ENCODE results near the gene SORCS2. TPM values are rescaled to one million over a fixed set of nuclear protein-coding genes. Genes with fewer than 3 reads are reported as not detected.

SORCS2 gene
- total RNA-seq, 1 donor from 2014 or later: 3.0 TPM

DNA sequence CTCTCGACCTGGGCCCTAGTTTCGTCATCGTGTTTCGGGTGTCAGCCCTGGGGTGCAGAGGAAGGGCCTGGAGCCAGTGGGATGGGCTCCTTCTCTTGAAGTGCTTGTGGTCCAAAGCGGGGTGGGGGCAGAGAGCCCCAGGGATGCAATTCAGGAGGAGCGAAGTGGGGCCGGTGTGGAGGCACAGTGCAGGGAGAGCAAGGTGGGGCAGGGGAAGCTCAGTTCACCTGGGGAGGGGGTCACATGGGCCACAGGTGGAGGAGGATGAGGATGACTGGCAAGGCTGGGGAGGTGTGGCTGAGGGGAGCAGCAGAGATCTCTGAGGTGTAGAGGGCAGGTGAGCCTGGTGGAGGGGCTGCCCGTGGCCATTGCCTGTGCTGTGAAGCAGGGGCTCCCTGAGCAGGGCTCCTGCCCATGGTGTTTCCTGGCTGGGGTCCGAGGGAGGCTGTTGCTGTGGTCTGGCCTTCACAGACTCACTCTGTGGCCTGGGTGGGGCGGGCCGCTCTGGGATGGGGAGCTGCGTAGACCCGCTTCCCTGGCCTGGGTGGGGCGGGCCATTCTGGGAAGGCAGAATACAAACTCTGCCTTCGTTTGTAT lies 6.9 kb downstream of the SORCS2 start:
- Mint-ChIP-seq H3K27ac (ENCODE audit: unreplicated experiment) (no peak overlapping the region), H3K27me3 (ENCODE audit: unreplicated experiment) (peaks cover 28% of the 10 kb centered on the region), H3K4me1 (ENCODE audit: unreplicated experiment) (peaks cover 20% of the 10 kb centered on the region), H3K36me3 (ENCODE audit: unreplicated experiment) (no peaks in the 10 kb centered on the region), H3K4me3 (ENCODE audit: unreplicated experiment) (no peak overlapping the region), H3K9me3 (ENCODE audit: unreplicated experiment) (no peaks in the 10 kb centered on the region)
- DNase-seq (ENCODE audit: extremely low spot score, unreplicated experiment): no peak
- TF ChIP-seq, protein P1, sequence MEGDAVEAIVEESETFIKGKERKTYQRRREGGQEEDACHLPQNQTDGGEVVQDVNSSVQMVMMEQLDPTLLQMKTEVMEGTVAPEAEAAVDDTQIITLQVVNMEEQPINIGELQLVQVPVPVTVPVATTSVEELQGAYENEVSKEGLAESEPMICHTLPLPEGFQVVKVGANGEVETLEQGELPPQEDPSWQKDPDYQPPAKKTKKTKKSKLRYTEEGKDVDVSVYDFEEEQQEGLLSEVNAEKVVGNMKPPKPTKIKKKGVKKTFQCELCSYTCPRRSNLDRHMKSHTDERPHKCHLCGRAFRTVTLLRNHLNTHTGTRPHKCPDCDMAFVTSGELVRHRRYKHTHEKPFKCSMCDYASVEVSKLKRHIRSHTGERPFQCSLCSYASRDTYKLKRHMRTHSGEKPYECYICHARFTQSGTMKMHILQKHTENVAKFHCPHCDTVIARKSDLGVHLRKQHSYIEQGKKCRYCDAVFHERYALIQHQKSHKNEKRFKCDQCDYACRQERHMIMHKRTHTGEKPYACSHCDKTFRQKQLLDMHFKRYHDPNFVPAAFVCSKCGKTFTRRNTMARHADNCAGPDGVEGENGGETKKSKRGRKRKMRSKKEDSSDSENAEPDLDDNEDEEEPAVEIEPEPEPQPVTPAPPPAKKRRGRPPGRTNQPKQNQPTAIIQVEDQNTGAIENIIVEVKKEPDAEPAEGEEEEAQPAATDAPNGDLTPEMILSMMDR (IDR thresholded peaks at IDR 0.05): no peak

DNA sequence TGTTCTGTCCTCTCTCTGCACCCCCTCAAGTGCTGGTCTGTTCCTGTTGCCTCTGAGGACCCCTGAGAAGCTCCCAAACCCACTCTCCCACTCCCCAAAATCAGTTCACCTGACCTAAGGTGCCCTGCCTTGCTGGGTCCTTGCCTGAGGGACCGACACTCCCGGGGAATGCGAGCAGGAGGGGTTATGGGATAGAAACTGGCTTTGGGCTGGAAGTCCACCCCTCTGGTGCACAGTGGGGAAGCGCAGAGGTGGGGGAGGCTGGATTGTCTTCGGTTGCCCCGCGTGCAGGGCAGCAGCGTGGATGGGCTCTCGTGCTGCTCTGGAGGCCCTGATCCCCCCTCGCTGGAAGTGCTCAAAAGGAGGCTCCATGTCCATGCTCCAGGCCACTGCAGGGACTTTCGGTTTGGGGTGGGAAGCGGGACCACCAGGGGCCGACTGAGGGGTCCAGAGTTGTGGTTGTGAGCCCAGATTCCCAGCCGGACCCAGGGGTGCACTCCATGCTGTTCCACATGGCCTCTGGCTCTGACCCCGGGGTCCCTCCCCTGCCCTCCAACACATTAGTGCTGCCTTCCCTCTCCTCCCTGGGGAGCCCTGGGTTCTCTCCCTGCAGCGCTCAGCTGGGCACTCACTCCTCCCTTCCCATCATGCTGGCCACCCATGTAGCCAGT lies 7.6 kb downstream of the SORCS2 start:
- Mint-ChIP-seq H3K4me3 (ENCODE audit: unreplicated experiment) (no peak overlapping the region), H3K27ac (ENCODE audit: unreplicated experiment) (no peak overlapping the region), H3K4me1 (ENCODE audit: unreplicated experiment) (peaks cover 18% of the 10 kb centered on the region), H3K36me3 (ENCODE audit: unreplicated experiment) (no peaks in the 10 kb centered on the region), H3K9me3 (ENCODE audit: unreplicated experiment) (no peaks in the 10 kb centered on the region), H3K27me3 (ENCODE audit: unreplicated experiment) (peaks cover 22% of the 10 kb centered on the region)
- no peak for DNase-seq (ENCODE audit: extremely low spot score, unreplicated experiment)
- TF ChIP-seq, protein P1 (IDR thresholded peaks at IDR 0.05): no peak

DNA sequence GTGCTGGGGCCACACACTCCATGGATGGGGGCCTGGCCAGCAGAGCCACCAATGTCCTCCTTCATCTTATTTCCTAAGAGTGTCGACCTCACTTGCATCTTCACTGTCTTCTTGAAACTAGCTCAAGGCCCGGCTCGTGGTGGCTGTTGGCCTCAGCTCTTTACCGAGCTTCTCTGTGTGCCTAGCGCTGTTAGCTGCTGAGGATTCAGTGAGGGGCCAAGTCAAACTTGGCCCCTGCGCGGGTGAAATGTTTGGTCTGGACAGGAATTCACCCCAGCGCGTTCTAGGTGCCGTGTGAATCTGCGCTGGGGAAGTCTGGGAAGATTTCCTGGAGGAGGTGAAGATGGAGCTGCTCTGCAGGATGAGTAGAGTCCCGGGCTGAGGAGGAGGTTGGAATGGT lies 8.5 kb downstream of the SORCS2 start:
- TF ChIP-seq, protein P1 (IDR thresholded peaks at IDR 0.05): no peak
- Mint-ChIP-seq H3K4me3 (ENCODE audit: unreplicated experiment) (no peak overlapping the region), H3K27ac (ENCODE audit: unreplicated experiment) (no peak overlapping the region), H3K36me3 (ENCODE audit: unreplicated experiment) (no peaks in the 10 kb centered on the region), H3K9me3 (ENCODE audit: unreplicated experiment) (no peaks in the 10 kb centered on the region), H3K27me3 (ENCODE audit: unreplicated experiment) (peaks cover 19% of the 10 kb centered on the region), H3K4me1 (ENCODE audit: unreplicated experiment) (peaks cover 17% of the 10 kb centered on the region)
- no peak for DNase-seq (ENCODE audit: extremely low spot score, unreplicated experiment)

DNA sequence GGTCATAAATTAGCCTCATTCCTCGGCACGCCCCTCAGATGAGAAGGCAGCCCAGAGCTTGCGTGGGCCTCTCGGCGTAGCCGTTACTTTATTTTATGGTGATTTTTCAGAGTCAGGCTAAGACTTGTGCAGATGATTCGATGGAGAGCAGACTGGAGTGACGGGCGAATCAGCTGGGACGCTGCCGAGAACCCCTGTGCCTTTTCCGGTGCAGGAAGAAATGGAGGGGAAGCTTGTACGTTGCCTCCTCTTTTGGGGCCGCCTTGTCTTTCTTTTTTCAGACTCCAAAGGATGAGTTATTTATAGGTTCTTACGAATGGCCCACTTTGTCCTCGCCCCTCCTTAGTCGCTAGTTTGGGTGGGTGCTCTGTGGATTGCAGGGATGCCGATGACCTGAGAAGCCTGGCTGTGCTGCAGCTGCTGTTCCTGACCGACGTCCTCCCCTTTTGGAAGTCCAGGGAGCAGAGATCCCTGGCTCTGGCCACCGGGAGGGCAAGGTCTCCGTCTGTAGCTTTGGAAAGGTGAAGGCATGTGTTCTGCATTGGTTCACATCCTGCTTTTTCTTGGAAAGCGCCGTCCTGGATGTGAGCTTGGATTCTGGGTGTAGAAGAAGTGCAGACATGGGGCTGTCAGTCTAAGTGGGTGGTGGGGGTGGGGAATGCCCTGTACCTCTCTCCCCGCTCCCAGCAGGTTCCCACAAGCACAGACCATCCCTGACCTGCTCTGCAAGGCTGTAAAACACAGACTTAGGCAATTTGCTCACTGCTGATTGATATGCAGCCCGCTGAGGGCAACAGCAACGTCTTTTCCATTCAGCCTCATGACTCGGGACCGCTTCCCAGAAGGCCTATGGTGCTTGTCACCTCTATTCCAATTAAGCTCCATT lies 9.3 kb downstream of the SORCS2 start:
- Mint-ChIP-seq H3K4me3 (ENCODE audit: unreplicated experiment) (no peak overlapping the region), H3K27me3 (ENCODE audit: unreplicated experiment) (peaks cover 11% of the 10 kb centered on the region), H3K4me1 (ENCODE audit: unreplicated experiment) (peaks cover 19% of the 10 kb centered on the region), H3K27ac (ENCODE audit: unreplicated experiment) (no peak overlapping the region), H3K36me3 (ENCODE audit: unreplicated experiment) (no peaks in the 10 kb centered on the region), H3K9me3 (ENCODE audit: unreplicated experiment) (no peaks in the 10 kb centered on the region)
- TF ChIP-seq, protein P1 (IDR thresholded peaks at IDR 0.05): no peak
- no peak for DNase-seq (ENCODE audit: extremely low spot score, unreplicated experiment)

DNA sequence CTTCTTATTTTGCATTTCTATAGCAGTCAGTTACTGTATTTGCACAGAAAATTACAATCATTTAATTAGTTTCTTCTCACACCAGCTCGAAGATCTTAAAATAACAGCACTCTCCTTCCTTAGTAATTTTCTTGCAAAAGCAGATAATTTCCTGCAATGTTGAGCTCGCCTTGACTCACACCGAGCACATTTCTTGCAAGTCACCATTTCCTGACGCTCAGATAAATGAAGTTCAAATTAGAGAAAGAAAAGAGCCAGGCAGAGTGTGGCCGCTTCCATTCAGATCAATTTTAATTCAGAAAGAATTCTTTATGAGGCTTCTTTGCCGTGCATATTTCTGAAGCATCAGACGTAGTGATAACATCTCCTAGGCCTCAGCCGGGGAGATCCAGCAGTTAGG lies 10.1 kb downstream of the SORCS2 start:
- peaks cover 26% of the 10 kb centered on the region for H3K4me1 Mint-ChIP-seq (ENCODE audit: unreplicated experiment)
- no peak overlapping the region for H3K4me3 Mint-ChIP-seq (ENCODE audit: unreplicated experiment)

More for the DNA sequence above, 10.1 kb downstream of the SORCS2 start:
- no peak overlapping the region for H3K27ac Mint-ChIP-seq (ENCODE audit: unreplicated experiment)
- TF ChIP-seq, protein P1 (IDR thresholded peaks at IDR 0.05): no peak
- H3K36me3 Mint-ChIP-seq (ENCODE audit: unreplicated experiment): no peaks in the 10 kb centered on the region
- peaks cover 4% of the 10 kb centered on the region for H3K27me3 Mint-ChIP-seq (ENCODE audit: unreplicated experiment)
- H3K9me3 Mint-ChIP-seq (ENCODE audit: unreplicated experiment): no peaks in the 10 kb centered on the region
- no peak for DNase-seq (ENCODE audit: extremely low spot score, unreplicated experiment)
